Measurements from ENCODE around the gene LRRC2.
"Not testable (repeated sequence)": the region's sequence is repeated elsewhere in the genome, so short reads cannot be mapped to it uniquely, and the experiment has no call there.

The LRRC2 gene, protein sequence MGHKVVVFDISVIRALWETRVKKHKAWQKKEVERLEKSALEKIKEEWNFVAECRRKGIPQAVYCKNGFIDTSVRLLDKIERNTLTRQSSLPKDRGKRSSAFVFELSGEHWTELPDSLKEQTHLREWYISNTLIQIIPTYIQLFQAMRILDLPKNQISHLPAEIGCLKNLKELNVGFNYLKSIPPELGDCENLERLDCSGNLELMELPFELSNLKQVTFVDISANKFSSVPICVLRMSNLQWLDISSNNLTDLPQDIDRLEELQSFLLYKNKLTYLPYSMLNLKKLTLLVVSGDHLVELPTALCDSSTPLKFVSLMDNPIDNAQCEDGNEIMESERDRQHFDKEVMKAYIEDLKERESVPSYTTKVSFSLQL

GRCh38 chr3:46566040-46566641, at the start of gene LRRC2:
LRRC2 (minus strand) TSS chr3:46566302; CDS start chr3:46551591, 14,711 bp downstream.
- FAIRE-seq, result no peak

DNA sequence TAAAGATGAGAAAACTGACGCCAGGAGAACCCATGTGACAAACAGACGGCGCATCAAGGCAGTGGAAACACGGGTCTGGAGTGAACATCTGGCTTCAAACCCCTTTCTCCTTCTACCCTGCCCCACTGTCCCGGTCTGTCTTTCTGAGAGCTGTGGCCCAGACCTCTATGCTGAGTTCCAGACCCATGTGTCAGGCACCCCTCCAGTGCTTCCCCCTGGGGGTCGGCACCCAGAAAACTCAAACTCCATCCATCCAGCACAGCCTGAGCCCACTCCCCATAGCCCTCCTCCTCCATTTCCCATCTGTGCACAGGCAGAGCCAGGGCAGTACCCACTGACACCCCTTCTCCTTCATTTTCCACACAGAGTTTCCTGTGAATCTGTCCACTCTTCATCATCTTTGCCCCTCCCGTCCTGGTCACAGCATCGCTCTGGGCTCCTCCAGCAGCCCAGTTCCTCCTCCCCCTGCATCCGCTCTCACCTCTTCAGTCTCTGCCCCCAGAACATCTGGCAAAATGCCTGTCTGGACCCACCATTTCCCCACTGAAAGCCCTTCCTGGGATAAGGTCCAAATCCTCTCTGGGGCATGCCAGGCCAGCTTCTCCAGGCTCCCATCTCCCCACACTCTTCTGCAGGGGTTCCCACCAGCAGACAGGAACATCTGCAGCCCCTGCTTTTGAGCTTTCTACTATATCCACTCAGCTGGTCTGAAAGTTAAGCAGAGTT, 49.1 kb upstream of the LRRC2 start:
- no peak for FAIRE-seq

DNA sequence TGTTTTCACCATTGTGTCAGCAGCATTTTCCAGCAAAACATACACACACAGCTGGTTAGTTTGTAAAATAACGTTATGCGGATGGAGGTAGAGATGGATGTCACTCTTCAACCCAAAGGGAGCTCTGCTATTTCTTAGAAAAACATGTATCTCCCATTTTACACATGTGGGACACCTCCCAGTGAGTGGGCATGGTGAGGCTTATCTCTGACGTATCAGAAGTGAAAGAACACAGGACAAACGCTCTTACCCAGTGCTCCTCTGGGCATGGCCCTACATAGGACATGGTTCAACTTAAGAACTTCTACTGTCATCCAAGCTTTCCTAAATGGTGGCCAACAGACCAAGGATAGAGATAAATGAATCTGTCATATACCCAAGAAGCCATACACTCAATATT, 48.3 kb upstream of the LRRC2 start:
- FAIRE-seq, result no peak

DNA sequence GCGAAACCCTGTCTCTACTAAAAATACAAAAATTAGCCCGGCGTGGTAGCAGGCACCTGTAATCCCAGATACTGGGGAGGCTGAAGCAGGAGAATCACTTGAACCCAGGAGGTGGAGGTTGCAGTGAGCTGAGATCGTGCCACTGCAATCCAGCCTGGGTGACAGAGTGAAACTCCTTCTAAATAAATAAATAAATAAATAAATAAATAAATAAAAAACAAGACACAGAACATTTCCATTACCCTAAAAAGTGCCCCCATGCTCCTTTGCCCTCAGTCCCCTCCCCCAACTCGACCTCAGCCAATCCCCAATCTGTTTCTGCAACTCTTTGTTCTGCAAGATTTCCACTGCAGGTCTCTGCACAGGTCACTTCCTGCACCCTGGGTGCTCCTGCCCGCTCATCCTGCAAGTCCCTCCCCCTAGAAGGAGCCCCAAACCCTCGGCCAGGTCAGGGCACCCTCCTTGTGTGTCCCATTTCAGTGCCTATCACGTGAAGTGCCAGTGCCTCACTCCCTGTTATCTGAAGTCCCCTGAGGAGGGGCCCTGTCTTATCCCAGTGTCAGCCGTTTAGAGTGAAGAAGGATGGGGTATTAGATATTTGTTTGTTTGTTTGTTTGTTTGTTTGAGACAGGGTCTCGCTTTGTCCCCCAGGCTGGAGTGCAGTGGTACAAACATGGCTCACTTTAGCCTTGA, 47.4 kb upstream of the LRRC2 start:
- FAIRE-seq, result no peak

- FAIRE-seq, result no peak
Measured at GRCh38 chr3:46612324-46612723, 46.2 kb upstream of the LRRC2 start, which contains the start of gene FAM240A. FAM240A (plus strand) TSS chr3:46612525; CDS start chr3:46612684, 159 bp downstream.

- no peak for FAIRE-seq
Measured at GRCh38 chr3:46609944-46610722, 44.0 kb upstream of the LRRC2 start.

- no peak for FAIRE-seq
Measured at GRCh38 chr3:46609212-46609721, 43.2 kb upstream of the LRRC2 start.

DNA sequence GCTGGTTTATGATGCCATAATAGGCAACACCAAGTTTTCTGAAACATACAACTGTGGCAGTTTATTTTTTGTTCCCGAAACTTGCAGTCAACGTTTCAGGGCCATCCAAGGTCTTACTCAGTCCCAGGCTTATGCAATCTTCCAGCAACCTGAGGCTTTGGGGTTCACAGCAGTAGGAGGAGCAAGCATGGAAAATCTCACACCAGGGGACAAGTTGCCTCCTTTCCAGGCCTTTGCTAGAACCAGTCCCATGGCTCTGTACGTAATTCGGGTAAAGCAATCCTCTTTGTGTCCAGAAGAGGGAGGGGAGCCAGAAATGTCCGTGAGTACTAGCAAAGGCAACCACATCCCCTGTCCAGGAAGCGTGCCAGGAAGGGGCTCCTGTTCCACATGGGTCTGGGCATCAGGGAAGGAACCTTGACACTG, 41.5 kb upstream of the LRRC2 start:
- FAIRE-seq, result no peak

DNA sequence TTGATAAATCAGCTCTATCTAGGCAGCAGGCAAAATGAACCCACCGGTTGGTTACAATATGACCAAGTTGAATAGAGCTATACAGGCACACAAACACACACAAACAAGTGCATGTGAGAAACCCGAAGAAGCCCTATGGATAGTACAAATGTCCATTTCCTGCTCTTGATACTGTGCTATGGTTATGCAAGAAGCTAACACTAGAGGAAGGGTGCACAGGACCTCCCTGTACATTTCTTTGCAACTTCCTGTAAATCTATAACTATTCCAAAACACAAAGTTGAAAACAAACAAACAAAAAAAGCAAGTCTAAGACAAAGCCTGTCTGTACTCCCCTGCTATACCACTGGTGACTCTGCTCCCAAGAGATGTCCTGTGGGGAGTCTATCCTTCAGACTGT, 38.0 kb upstream of the LRRC2 start:
- FAIRE-seq, result no peak

DNA sequence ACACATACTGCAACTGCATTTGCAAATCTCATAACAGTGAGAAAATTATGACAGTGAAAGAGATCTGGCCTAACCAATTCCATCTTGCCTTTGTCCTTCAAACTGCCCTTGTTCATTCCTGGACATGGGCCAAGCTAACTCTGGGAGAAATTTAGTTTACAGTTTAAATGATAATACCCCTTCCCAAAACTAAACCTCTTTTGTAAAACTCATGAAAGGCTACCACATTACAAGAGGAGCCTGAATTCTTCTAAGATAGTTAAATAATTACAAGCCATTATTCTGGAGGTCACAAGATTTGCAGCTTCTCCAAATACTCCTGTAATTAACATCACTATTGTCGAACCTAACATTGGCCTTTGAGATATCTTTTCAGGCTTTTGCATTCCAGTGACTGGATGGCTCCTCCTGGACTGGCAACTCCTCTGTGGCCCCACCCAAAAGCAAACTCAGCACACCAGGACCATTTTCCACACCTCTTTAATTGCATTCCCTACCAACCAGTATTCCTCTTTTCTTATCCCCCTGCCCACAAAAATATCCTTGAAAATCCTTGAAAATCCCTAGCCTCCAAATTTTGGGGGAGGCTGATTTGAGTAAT, 37.4 kb upstream of the LRRC2 start:
- FAIRE-seq, result no peak

- FAIRE-seq, result no peak
Measured at GRCh38 chr3:46599590-46599989, 33.5 kb upstream of the LRRC2 start.

GRCh38 chr3:46595819-46596314, 29.8 kb upstream of the LRRC2 start:
- no peak for FAIRE-seq

DNA sequence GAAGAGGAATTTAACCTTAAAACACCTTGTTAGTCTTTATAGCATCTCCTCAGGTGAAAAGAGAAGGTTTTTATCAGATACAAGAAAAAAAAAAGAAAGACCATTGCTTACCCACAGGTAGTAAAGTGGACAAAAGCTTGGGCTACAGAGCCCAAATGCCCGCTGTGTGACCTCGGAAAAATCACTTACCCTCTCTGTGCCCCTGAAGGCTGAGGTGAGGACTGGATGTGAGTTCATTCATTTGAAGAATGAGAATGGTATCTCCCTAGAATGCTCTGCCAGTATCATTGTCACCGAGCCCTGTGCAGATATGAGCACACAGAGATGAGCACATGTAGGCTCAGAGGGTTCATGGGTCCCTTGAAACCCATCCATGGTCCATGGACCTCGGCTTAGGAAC, 28.6 kb upstream of the LRRC2 start:
- no peak for FAIRE-seq

- FAIRE-seq, result no peak
Measured at GRCh38 chr3:46593979-46594378, 27.9 kb upstream of the LRRC2 start.

DNA sequence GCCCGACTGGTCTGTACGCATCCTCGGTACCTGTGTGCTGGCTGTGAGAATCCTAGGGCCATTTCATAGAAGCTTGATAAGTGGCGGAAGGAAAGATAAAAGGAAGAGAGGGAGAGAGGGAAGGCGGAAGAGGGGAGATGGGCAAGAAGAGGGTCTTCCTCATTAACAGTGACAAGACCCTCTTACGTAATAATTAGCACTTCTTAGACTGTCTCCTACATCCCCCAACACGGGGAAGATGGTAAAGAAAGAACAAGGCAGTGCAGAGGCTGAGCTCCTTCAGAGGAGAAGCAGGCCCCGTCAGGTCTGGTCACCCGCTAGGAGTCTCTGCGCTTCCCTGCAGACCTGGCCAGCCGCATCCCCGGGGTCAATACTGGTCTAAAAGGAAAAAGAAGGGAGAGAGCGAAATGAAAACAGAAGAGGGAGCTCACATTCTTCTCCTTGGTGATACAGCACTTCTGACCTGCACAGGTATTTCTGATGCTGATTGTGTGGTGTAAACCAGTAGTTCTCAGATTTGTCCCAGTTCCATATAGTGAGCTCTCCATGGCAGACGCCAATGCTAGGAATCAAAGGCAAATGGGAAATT, 27.3 kb upstream of the LRRC2 start:
- no peak for FAIRE-seq

GRCh38 chr3:46587268-46587667, 21.2 kb upstream of the LRRC2 start:
- not testable (repeated sequence) for FAIRE-seq

GRCh38 chr3:46586738-46587246, 20.7 kb upstream of the LRRC2 start:
- FAIRE-seq, result no peak

DNA sequence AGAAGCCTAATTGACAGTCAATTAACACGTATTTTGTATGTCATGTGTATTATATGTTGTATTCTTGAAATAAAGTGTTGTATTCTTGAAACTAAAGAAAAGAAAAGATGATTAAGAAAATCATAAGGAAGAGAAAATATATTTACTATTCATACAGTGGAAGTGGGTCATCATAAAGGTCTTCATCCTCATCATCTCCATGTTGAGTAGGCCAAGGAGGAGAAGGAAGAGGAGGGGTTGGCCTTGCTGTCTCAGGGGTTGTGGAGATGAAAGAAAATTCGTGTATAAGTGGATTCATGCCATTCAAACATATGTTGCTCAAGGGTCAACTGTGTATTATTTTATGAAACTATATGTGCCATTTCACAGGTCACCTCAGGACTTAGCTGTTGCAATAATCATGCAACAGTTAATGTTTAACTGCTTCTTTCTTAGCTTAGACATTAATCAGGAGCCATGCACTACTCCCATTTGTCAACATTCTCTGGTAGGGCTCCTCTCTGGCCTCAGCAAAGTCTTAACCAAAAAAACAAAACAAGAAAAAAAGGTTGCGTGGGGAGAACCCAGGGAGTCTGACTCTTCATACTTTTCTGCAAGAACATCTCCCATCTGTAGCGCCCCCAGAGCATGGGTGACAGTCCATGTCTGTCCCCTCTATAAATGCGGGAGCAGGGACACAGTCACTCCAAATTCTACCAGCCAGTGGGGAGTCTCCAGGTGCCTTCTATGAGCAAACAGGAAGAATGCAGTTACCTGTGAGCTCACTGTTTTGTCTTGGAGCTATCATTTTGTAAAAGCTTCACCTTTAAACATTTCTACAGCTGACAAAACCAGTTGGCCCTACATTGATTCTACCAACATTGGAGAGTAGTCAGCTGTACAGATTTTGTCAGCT, 19.9 kb upstream of the LRRC2 start:
- no peak for FAIRE-seq

GRCh38 chr3:46584598-46585467, 18.7 kb upstream of the LRRC2 start:
- no peak for FAIRE-seq
